ELR (cell line): Measurements from ENCODE around the gene CEBPG.
A peak's percentile ranks its signal among the peaks of the same experiment; 100 is the strongest.

Experiments
- DNase-seq: peaks from one replicate; pipeline ENCODE4 v3.0.0-alpha.2; 2015; ENCODE audit warnings: low read depth

The CEBPG gene

DNA sequence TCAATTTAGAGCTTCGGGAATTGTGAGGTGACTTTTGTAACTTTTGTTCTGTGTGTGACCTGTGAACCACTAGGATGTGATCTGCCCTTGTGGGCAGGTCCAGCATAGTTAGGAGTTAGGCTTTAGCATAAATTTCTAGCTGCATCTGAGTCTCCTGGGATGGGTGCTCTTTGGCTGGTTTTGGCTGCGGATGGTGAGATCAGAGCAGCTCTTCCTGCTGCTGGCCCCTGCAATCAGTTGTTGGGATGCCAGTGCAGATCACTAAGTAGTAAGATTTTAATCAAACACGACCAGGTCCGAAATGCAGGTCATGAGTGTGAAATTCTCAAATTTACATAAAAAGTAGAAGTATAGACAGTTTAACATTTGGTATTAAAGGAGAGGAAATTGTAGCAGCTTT, 8.5 kb downstream of the CEBPG start:
- no peak for DNase-seq

DNA sequence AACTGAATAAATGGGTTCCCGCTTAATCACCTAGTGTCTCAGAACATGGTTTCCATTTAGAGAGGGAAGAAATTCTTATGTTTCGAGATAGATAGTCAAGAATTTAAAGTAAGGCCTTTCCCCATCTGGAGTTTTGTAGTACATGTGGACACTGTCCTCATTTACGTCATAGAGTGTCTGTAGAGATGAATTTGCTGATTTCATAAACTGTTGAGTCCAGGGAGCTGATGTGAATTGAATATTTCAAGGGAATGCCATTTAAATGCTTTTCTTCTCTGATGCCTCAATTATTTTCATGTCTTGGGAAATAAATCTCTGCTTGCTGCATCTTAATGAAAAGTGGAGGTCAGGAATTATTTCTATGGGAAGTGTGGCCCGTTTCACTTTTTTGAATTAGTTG, 9.5 kb downstream of the CEBPG start:
- DNase-seq: no peak

DNA sequence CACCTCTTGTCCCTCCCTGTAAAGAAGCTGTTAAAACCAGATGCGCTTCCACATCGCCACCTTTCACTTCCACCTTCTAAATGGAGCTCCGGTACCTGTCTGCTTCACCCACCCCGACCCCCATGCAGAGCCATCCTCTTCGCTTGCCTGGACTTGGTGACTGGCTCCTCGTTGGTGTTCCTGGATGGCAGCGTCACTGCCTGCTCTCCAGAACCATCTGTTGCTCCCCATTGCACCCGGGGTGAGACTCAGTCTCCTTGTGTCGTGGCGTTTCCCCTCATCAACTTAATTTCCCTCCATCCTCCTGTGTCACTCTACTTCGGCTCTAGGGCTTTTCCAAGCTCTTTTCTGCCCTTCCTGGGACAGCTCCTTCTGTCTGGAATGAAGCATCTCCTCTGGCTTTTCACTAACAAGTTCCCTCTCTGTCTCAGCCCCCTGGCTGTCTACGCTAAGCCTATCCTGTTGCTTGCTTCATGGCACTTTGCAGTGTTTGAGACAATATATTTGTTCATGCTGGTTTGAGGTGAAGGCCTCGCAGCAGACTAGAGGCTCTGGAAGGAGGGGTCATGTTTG, 10.3 kb downstream of the CEBPG start:
- no peak for DNase-seq

DNA sequence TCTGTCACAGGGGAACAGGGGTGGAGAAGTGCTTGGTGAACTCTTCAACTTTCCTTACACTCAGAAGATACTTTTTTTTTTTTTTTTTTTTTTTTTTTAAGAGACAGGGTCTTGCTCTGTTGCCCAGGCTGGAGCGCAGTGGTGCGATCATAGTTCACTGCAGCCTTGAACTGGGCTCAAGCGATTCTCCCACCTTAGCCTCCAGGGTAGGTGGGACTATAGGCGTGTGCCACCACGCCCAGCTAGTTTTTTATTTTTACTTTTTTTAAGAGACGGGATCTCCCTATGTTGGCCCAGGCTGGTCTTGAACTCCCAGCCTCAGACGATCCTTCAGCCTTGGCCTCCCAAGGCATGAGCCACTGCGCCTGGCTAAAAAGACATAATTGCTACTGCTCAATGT, 11.5 kb downstream of the CEBPG start:
- DNase-seq: no peak

DNA sequence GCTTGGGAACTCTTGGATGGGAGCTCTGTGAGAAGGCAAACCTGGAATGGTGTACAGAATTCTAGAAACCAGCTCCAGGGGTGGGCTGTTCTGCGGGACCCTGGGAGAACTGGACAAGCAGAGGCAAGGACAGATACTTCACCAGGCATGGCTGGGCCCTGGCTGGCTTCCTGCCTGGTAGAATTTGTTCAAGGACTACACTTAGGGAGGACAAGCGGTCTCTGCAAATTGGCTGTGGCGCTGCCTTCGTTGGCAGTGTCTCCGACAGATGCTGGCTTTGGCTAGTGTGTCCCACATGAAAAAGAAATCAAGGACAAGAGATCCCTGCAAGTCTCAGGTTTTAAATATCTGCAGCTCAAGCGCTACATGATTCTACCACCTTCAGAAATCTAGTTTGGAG, 12.4 kb downstream of the CEBPG start:
- no peak for DNase-seq

DNA sequence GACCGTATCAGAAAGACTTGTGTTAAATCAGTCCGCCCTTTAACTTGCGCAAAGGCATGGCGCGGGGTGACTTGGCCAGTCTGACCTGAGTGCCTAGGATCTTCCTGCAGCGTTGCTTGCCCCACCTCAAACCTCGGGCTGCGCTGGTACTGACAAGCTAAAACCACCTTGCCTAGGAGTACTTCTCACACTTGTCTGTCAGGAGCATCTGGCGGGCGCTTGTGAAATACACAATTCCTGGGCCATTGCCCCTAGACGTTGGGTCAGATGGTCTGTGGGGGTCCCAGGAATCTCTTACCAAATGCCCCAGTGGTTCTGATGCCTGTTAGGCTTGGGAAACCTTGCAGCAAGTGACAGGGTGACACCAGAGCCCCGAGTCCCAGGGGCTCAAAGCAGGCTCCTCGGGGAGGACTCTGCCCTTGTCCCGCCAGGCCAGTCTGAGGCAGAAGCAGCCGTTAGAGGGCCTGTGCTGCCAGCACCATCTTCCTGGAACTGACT, 12.9 kb downstream of the CEBPG start:
- no peak for DNase-seq

DNA sequence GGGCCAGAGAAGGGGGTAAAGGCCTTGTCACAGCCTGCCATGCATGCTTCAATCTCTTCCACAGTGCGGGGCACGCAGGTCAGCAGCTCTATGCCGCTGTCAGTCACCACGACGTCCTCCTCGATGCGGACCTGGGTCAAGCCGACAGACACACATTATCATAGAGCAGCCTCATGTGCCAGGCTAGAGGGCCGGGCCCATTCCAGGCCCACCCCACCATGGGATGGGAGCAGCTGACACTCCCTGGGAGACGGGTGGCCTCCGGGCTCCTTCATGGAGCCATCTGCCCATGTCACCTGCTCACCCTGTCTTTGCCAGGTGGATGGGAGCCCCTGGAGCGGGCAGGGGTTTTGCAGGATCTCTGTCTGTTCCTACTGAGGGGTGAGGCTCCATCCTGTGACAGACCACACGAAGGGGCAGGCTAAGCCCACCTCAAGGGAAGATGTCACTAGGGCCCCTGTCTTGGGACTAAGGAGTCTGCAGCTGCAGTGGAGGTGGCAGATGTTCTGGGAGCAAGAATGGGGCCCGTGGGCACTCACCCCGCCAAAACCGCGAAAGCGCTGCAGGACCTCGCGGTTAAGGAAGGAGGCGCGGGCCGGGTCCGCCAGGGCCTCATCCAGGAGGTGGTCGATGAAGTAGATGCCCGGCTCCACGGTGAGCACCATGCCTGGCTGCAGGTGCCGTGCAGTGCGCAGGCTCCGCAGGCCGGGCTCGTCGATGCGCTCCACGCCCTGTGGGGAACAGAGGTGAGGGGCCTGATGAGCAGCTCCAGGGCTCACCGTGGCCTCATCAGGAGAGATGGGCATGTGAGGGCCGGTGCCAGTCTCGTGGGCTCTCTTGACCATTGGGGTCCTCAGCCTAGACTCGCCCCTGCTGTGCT, 14.1 kb downstream of the CEBPG start:
- DNase-seq: no peak

DNA sequence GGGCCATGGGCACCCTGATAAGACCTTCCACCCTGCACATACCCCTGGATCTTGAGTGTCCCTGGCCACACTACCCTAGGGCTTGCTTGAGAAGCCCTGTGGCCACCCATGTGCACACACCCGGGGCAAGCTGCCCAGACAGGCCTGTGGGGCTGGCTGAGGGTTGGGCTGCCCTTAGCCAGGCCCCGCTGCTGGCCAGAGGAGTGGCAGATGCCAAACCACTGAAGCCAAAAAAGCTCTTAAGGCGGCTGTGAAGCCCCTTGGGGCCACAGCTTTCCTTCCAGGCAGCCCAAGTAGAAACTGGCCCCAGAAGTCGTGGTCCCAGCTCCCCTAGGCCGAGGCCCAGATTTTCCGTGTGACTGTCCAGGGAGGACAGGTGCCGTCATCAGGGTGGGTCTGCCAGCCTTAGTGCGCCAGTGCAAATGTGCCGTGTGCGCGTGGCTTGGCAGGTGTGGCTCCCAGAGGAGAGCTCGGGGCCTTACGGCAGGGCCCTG, 14.8 kb downstream of the CEBPG start:
- DNase-seq: no peak

DNA sequence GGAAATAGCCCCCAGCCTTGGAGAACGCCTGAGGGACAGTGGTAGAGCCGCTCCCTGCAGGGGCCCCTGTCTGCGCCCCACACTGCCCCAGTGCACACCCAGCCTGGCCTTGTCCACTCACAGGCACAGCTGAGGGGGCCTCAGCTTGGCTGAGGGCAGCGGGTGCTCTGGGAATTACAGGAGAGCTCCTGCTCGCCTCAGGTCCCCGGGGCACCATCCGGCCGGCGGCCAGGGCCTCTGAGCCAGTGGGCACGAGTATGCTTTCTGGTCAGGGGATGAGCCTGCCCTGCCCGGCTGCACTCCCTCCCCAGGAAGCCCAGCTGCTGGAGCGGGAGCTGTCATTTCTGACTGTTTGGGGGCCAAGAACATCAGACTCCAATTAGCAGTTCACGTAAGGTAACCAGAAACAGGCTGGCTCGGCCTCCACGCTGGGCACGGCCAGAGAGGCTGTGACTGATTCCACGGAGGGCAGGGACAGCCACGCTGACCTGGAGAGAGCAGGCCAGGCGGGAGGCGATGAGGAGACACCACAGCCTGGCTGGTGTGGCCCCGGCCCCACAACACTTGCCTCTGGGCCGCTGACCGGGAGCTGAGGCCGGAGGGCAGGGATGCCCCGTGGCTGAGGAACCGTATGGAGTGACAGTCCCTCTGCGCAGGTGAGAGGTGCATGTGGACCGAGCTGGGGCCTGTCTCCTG, 15.4 kb downstream of the CEBPG start:
- DNase-seq: no peak

DNA sequence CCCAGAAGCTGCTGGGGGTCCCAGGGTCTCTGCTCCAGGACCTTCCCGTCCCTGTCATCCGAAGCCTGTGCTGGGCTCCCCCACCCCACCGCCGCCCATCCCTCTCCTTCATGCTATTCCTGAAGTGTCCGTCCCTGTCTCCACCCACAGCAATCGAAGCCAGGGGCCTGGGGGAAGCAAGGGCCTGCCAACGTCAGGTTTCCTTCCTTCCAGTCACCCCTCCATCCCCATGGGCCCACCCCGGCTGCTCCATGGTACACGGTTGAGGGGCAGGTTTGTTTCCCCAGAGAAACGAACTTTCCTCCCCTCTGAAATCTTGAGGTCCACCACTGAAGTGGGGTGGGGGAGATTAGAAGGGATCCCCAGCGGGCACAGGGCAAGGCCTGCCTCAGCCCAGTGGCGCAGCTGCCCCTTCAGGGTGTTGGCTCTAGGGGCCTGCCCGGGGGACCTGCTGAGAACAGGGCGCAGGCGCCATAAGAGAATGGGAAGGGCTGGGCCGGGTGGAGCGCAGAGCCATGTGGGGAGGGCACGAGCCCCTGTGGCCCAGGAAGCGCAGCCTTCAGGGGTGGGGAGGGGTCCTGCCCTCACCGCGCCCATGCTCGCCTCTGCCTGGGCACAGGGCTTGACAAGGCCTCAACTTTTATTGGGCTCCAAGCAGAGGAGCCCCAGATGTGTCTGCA, 16.1 kb downstream of the CEBPG start:
- DNase-seq: no peak

DNA sequence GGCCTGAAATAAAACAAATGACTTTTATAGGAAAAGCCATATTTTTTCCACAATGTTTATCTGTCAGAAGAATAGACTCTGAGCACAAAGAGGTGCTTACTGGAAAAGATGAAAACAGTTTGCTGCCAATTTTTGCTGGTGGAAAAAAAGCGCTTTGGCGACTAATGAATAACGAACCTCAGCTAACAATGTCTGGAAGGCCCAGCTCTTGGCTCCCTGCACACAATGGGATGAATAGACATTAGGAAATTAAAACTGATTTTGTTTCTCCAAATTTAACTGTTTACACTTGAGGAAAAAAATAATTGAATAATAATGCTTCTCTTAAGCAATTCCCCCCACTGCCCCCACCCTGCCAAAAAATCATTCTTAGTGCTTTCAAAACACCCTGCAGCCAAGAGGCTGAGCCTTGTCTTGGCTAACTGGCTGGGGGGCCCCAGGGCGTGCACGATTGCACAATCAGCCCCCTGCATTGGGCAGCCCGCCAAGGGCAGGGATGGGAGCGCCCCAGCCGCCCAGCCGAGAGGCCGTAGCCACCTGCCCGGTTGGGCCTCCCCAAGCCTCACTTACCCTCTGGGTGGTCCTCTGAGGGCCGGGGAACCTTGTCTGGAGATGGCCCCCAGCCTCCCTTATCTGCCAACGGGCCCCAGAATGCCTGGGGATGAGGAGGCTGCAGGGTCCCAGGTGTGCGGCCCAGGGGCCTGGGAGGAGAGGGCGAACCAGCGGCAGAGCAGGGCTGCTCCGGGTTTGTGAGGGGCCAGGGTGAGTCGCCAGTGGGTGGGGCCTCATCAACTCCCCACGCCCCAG, 16.8 kb downstream of the CEBPG start:
- DNase-seq: no peak

DNA sequence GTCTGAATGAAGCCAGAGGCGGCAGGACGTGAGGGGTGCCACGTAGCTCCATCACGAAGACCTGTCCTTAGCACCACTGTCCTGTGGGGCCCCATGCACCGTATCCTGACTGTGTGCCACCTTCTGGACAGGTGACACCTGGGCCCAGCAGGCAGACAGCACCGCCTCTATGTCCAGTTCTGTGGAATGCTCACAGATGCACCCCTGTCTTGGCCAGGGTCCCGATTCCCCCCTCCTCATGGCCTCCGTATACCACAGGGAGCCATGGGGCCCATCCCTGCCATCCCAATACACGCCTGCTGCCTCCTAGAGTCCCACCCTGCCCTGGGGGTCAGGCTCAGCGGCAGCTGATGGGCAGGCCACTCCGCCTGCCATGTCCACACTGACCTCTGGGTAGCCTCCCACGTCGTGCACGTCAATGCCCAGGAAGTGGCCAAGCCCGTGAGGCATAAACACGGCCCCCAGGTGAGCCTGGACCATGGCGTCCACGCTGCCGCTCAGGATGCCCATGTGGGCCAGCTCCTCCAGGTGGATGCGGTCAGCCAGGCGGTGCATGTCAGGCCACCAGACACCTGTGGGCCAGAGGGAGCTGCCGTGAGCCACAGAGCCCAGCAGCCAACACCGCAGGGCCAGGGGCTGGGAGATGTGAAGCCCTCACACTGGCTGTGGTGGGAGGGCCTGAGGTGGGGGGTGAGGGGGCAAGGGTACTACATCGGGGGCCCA, 17.6 kb downstream of the CEBPG start:
- DNase-seq: no peak

DNA sequence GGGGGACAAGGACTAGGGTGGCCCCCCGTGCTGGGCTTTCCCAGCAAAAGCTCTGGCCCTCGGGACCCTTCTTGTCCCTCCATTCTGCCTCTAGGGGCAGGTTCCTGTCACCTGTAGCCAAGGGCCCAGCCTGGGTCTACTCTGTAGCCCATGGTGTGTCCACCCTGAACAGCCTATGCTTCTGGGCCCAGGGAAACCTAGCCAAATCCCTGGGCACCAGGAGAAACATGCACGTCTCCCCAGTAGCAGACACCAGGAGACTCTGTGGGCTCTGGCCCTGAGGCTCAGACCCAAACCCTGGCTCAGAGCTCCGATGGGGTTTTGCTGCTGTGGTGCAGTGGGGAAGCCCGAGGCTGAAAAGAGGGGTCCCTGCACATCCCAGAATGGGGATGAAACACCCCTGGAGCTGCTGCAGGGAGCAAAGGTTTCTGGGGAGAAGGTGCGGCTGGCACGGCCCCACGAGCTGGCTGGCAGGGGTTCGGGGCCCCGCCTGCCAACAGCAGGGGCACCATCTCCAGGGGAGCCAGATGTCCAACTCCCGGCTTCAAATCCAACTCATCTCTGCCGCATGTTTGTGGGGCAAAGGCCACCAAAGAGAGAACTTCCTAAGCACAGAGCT, 18.2 kb downstream of the CEBPG start:
- no peak for DNase-seq

DNA sequence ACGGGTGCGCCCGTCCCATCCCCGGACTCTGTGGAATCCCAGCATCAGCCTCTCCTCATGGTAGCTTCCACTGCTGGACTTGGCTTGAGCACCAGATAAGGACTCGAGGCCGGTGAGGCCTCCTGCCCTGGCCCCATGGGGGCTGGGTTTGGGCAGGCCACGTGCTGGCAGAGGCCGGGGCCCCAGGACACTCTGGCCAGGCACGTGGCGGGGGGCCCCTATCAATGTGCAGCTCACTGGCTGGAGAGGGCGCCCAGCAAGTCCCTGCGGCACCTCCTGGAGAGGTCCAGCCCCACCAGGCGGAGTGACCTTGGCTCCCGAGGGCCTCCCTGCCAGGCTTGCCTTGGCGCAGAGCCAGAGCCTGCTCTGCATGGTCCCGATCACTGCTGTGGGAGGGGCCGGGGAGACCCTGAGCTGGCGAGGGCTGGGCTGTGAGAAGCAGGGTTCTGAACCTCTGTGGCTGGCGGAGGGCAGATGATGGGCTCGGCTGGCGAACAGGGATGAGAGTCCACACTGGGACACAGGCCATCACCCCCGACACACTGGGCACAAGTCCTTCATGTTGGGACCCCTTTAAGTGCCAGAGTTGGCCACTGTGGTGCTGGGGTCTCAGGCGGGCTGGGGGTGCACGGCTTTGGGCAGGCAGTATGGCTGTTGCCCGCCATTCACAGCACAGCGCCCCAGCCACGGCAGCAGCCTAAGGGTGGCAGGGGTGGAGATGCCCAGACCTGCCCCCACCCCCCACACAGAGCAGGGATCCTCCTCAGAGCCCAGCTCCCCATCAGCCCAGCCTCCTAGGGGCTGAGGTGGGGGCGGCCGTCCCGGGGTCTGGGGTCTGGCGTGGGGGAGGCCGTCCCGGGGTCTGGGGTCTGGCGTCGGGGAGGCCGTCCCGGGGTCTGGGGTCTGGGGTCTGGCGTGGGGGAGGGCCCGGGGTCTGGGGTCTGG, 19.1 kb downstream of the CEBPG start:
- no peak for DNase-seq

DNA sequence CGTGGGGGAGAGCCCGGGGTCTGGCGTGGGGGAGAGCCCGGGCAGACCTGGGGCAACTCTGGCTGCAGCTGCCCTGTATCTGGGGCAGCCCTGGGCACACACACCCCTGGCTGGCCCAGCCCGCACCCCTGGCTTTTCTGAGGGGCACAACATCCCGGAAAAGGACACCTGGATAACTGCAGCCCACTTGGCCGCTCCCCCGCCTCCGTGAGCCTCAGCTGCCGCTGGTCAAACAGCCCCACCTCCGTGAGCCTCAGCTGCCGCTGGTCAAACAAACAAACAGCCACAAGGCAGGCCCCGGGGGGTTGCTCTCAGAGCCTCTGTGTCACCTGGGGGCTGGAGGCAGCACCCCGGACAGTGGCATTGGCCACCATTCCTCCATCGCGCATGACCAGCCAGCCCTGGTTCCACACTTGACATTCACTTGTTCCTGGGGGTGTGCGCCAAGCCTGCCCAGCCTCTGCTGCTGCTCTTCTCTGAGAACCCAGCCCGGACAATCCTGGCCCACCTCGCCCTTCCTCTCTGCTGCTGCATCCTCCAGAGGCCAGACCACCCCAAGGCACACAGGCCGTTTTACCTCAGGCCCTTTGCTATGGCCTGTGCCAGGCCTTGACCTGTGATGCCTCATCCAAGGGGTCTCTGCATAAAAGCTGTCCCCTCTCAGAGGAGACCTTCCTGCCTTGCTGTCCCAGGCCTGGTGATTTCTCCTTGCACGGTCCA, 19.9 kb downstream of the CEBPG start:
- DNase-seq: no peak

DNA sequence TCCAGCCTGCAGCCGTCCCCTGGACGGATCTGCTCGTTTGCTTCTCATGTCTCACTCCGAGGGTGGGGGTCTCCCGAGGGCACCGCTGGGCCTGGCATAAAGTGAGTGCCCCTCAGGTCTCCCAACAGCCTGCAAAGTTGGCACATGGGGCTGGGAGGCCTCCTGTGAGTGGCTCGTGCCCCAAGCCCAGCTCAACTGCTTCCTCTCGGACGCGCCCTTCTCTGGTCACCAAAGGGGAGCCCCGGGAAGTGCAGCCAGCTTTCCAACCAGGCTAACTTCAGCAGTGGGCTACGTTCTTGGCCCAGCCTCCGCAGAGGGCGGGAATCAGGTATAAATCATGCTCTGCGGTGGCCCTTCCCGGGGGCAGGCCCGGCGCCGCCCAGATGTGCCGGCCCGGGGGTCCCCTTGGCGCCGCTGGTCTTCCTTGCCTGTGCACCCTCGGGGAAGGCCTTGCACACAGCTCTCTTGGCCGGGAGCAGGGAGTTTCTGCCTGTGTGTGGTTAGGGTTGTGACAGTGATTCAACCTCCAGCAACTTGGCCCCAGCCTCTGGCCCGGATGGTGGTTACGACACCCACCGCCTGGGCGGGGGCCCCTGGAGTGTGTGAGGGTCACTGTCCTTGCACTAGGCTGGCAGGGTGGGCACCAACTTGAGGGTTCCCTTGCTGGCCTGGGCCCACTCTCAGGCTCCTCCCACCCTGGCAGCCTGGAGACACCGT, 20.7 kb downstream of the CEBPG start:
- DNase-seq: peak; percentile 80

DNA sequence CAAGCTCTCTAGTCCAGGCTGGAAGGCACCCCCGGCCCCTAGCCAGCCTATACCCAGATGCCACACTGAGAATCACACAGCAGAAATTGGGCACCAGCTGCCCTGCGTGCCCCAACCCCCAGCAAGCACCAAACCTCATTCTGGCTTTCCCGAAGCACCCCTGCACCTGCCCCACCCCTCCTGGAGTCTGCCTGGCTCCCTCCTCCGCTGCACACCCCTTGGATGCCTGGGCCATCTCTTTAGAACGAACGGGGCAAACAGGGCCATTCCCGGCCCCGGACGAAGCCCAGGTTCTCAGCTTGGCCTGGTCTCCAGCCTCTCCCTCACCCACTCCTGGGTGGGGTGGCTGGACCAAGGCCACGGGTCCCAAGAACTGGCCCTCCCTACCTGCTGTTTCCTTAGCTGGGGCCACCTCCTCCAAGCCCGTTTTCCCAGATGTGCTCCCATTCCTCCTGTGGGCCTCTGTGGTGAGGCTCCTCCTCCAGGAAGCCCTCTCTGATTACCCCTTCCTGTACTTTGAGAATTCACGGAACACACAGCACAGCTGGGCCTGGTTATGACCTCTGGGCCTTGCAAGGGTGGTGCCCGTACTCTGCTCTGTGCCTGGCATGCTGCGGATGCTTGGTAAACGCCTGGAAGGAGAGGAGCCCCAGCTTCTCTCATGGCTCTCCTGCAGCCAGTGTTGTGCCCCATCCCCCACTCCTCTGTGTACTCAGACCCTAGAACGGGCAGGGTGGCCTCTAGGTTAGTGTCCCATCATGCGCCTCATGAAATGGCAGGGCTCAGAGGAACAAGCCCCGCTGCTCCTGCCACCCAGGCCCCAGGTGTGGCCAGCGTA, 21.4 kb downstream of the CEBPG start:
- no peak for DNase-seq
